WTC11 (cell line): Measurements from ENCODE around the gene PEX10. TPM values are rescaled to one million over a fixed set of nuclear protein-coding genes. Genes with fewer than 3 reads are reported as not detected.

ENCODE experiments used
- ATAC-seq: fragments of 200-7000 bp; cut with Tn5 transposase; 2 replicates; pipeline ENCODE4 v1.10.0; 2021; ENCODE audit warnings: mild to moderate bottlenecking, moderate library complexity
- CTCF ChIA-PET: fragments of 300-600 bp; sonication (Branson Sonifier 250); formaldehyde crosslinking; loops from one replicate; lab custom pipeline; 2021; ENCODE audit warnings: antibody characterized with exemption; lab: Charles Lee
- POLR2A ChIA-PET: fragments of 350-600 bp; sonication (Branson Sonifier 250); formaldehyde crosslinking; loops from one replicate; lab custom pipeline; 2021; ENCODE audit warnings: antibody characterized with exemption; lab: Charles Lee
- DNase-seq: peaks from one replicate; pipeline ENCODE4 v3.0.0; 2021; ENCODE audit warnings: low spot score
- H3K27ac Mint-ChIP-seq: 2 replicates; pipeline ENCODE4 v1.8.0; 2021; ENCODE audit warnings: mixed read lengths
- H3K27me3 Mint-ChIP-seq: 2 replicates; pipeline ENCODE4 v1.8.0; 2021; ENCODE audit warnings: low read depth, mild to moderate bottlenecking, moderate library complexity, mixed read lengths
- H3K36me3 Mint-ChIP-seq: 2 replicates; pipeline ENCODE4 v1.8.0; 2021; ENCODE audit warnings: mixed read lengths
- H3K4me1 Mint-ChIP-seq: 2 replicates; pipeline ENCODE4 v1.8.0; 2022; ENCODE audit warnings: mixed read lengths
- H3K4me3 Mint-ChIP-seq: 2 replicates; pipeline ENCODE4 v1.8.0; 2021; ENCODE audit warnings: mild to moderate bottlenecking, moderate library complexity, mixed read lengths
- H3K9me3 Mint-ChIP-seq: 2 replicates; pipeline ENCODE4 v1.8.0; 2021; ENCODE audit warnings: mixed read lengths
- ATF3 ChIP-seq: sonication (generic); formaldehyde crosslinking; conservative IDR thresholded peaks from 2 replicates; pipeline ENCODE4 v1.8.1; 2022; ENCODE audit warnings: mild to moderate bottlenecking, missing genetic modification reagents
- EMX1 ChIP-seq: fragments of 250-450 bp; sonication (Bioruptor Pico); IDR thresholded peaks from 2 replicates; pipeline ENCODE4 v1.8.0; 2021; ENCODE audit warnings: mild to moderate bottlenecking
- GRHL2 ChIP-seq: fragments of 250-450 bp; sonication (Bioruptor Pico); IDR thresholded peaks from 2 replicates; pipeline ENCODE4 v1.8.0; 2022; ENCODE audit warnings: mild to moderate bottlenecking, moderate library complexity; ENCODE audit not compliant: insufficient replicate concordance, severe bottlenecking
- HMGA2 ChIP-seq: fragments of 250-450 bp; sonication (Bioruptor Pico); IDR thresholded peaks from 2 replicates; pipeline ENCODE4 v1.4.0; 2021; ENCODE audit warnings: mild to moderate bottlenecking, moderate library complexity
- NFE2L1 ChIP-seq: sonication (generic); formaldehyde crosslinking; IDR thresholded peaks from 2 replicates; pipeline ENCODE4 v1.8.1; 2023; ENCODE audit warnings: missing genetic modification reagents
- NR3C1 ChIP-seq: sonication (generic); formaldehyde crosslinking; conservative IDR thresholded peaks from 2 replicates; pipeline ENCODE4 v1.8.1; 2023; ENCODE audit warnings: low read depth, mild to moderate bottlenecking, missing genetic modification reagents
- RELA ChIP-seq: sonication (generic); formaldehyde crosslinking; IDR thresholded peaks from 2 replicates; pipeline ENCODE4 v1.8.1; 2022; ENCODE audit warnings: missing genetic modification reagents, mild to moderate bottlenecking, borderline replicate concordance
- SP1 ChIP-seq: sonication (generic); formaldehyde crosslinking; conservative IDR thresholded peaks from 2 replicates; pipeline ENCODE4 v1.8.1; 2022; ENCODE audit warnings: missing genetic modification reagents
- STAT6 ChIP-seq: sonication (generic); formaldehyde crosslinking; conservative IDR thresholded peaks from 2 replicates; pipeline ENCODE4 v1.8.1; 2023; ENCODE audit warnings: mild to moderate bottlenecking, low read depth, missing genetic modification reagents, moderate library complexity
- TP53 ChIP-seq: sonication (generic); formaldehyde crosslinking; IDR thresholded peaks from 2 replicates; pipeline ENCODE4 v1.8.1; 2023; ENCODE audit warnings: mild to moderate bottlenecking, missing genetic modification reagents
- ZNF138 ChIP-seq: sonication (generic); formaldehyde crosslinking; conservative IDR thresholded peaks from 2 replicates; pipeline ENCODE4 v1.8.1; 2022; ENCODE audit warnings: mild to moderate bottlenecking, moderate library complexity, missing genetic modification reagents
- ZNF232 ChIP-seq: sonication (generic); formaldehyde crosslinking; IDR thresholded peaks from 2 replicates; pipeline ENCODE4 v1.8.0; 2022; ENCODE audit warnings: mild to moderate bottlenecking, missing genetic modification reagents
- ZNF317 ChIP-seq: sonication (generic); formaldehyde crosslinking; IDR thresholded peaks from 2 replicates; pipeline ENCODE4 v1.8.1; 2023; ENCODE audit warnings: low read depth, mild to moderate bottlenecking, moderate library complexity, missing genetic modification reagents, borderline replicate concordance
- ZNF425 ChIP-seq: fragments of 250-450 bp; sonication (Bioruptor Pico); conservative IDR thresholded peaks from 2 replicates; pipeline ENCODE4 v1.9.0; 2021; ENCODE audit warnings: mild to moderate bottlenecking
- total RNA-seq: library from RNA; stranded (reverse); gene quantifications from 3 replicates; pipeline ENCODE4 v1.2.3, GENCODE V29; 2021
- TF ChIP-seq, protein P1 (sequence below): sonication (generic); formaldehyde crosslinking; IDR thresholded peaks from 2 replicates; pipeline ENCODE4 v1.8.1; 2023; ENCODE audit warnings: mild to moderate bottlenecking, missing genetic modification reagents, moderate library complexity
- TF ChIP-seq, protein P2 (sequence below): fragments of 250-450 bp; sonication (Bioruptor Pico); IDR thresholded peaks from 2 replicates; pipeline ENCODE4 v2.1.2; 2022; ENCODE audit warnings: mild to moderate bottlenecking, moderate library complexity
- TF ChIP-seq, protein P3 (sequence below): sonication (generic); formaldehyde crosslinking; IDR thresholded peaks from 2 replicates; pipeline ENCODE4 v1.8.0; 2022; ENCODE audit warnings: mild to moderate bottlenecking, missing genetic modification reagents
- TF ChIP-seq, protein P4 (sequence below): sonication (generic); formaldehyde crosslinking; IDR thresholded peaks from 2 replicates; pipeline ENCODE4 v1.8.1; 2023; ENCODE audit warnings: mild to moderate bottlenecking, missing genetic modification reagents
- TF ChIP-seq, protein P5 (sequence below): sonication (generic); formaldehyde crosslinking; IDR thresholded peaks from 2 replicates; pipeline ENCODE4 v1.8.0; 2022; ENCODE audit warnings: mild to moderate bottlenecking, missing genetic modification reagents
- TF ChIP-seq, protein P6 (sequence below): sonication (generic); formaldehyde crosslinking; IDR thresholded peaks from 2 replicates; pipeline ENCODE4 v1.8.1; 2022; ENCODE audit warnings: mild to moderate bottlenecking, moderate library complexity, missing genetic modification reagents
- TF ChIP-seq, protein P7 (sequence below): fragments of 250-450 bp; sonication (Bioruptor Pico); IDR thresholded peaks from 2 replicates; pipeline ENCODE4 v1.9.0; 2021; ENCODE audit warnings: mild to moderate bottlenecking

Gene PEX10
- total RNA-seq, 1 experiment from 2014 or later: 29.3 TPM

- TF ChIP-seq STAT6 (CRISPR knock-in tag) (no peak), TP53 (CRISPR knock-in tag) (no peak), SP1 (no peak), HMGA2 (CRISPR knock-in tag) (no peak), ZNF317 (CRISPR knock-in tag) (no peak)
These were observed 17.1 kb downstream of the PEX10 start (continued) for GRCh38 chr1:2395245-2395644.

- peak overlapping the region; percentile 55; the same call in 1 of the 2 replicates for H3K27ac Mint-ChIP-seq
- ATAC-seq: no peak
- H3K4me1 Mint-ChIP-seq: peaks cover 17% of the 10 kb centered on the region
- H3K36me3 Mint-ChIP-seq: peaks cover 33% of the 10 kb centered on the region
- DNase-seq: no peak
- H3K9me3 Mint-ChIP-seq: no peaks in the 10 kb centered on the region
- POLR2A ChIA-PET: no interaction called here
- no peaks in the 10 kb centered on the region for H3K27me3 Mint-ChIP-seq
- H3K4me3 Mint-ChIP-seq: no peak overlapping the region
- CTCF ChIA-PET: no interaction called here
- TF ChIP-seq EMX1 (CRISPR knock-in tag) (no peak), ZNF138 (CRISPR knock-in tag) (no peak), NFE2L1 (CRISPR knock-in tag) (no peak), NR3C1 (CRISPR knock-in tag) (no peak), RELA (CRISPR knock-in tag) (no peak), ZNF232 (CRISPR knock-in tag) (no peak), ZNF425 (CRISPR knock-in tag) (no peak), GRHL2 (no peak), ATF3 (no peak)
- TF ChIP-seq, protein P1, sequence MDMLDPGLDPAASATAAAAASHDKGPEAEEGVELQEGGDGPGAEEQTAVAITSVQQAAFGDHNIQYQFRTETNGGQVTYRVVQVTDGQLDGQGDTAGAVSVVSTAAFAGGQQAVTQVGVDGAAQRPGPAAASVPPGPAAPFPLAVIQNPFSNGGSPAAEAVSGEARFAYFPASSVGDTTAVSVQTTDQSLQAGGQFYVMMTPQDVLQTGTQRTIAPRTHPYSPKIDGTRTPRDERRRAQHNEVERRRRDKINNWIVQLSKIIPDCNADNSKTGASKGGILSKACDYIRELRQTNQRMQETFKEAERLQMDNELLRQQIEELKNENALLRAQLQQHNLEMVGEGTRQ (CRISPR knock-in tag): no peak
- TF ChIP-seq, protein P2, sequence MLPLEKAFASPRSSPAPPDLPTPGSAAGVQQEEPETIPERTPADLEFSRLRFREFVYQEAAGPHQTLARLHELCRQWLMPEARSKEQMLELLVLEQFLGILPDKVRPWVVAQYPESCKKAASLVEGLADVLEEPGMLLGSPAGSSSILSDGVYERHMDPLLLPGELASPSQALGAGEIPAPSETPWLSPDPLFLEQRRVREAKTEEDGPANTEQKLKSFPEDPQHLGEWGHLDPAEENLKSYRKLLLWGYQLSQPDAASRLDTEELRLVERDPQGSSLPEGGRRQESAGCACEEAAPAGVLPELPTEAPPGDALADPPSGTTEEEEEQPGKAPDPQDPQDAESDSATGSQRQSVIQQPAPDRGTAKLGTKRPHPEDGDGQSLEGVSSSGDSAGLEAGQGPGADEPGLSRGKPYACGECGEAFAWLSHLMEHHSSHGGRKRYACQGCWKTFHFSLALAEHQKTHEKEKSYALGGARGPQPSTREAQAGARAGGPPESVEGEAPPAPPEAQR: no peak
- TF ChIP-seq, protein P3, sequence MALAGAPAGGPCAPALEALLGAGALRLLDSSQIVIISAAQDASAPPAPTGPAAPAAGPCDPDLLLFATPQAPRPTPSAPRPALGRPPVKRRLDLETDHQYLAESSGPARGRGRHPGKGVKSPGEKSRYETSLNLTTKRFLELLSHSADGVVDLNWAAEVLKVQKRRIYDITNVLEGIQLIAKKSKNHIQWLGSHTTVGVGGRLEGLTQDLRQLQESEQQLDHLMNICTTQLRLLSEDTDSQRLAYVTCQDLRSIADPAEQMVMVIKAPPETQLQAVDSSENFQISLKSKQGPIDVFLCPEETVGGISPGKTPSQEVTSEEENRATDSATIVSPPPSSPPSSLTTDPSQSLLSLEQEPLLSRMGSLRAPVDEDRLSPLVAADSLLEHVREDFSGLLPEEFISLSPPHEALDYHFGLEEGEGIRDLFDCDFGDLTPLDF (CRISPR knock-in tag): no peak
- TF ChIP-seq, protein P4, sequence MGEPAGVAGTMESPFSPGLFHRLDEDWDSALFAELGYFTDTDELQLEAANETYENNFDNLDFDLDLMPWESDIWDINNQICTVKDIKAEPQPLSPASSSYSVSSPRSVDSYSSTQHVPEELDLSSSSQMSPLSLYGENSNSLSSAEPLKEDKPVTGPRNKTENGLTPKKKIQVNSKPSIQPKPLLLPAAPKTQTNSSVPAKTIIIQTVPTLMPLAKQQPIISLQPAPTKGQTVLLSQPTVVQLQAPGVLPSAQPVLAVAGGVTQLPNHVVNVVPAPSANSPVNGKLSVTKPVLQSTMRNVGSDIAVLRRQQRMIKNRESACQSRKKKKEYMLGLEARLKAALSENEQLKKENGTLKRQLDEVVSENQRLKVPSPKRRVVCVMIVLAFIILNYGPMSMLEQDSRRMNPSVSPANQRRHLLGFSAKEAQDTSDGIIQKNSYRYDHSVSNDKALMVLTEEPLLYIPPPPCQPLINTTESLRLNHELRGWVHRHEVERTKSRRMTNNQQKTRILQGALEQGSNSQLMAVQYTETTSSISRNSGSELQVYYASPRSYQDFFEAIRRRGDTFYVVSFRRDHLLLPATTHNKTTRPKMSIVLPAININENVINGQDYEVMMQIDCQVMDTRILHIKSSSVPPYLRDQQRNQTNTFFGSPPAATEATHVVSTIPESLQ (CRISPR knock-in tag): no peak
- TF ChIP-seq, protein P5, sequence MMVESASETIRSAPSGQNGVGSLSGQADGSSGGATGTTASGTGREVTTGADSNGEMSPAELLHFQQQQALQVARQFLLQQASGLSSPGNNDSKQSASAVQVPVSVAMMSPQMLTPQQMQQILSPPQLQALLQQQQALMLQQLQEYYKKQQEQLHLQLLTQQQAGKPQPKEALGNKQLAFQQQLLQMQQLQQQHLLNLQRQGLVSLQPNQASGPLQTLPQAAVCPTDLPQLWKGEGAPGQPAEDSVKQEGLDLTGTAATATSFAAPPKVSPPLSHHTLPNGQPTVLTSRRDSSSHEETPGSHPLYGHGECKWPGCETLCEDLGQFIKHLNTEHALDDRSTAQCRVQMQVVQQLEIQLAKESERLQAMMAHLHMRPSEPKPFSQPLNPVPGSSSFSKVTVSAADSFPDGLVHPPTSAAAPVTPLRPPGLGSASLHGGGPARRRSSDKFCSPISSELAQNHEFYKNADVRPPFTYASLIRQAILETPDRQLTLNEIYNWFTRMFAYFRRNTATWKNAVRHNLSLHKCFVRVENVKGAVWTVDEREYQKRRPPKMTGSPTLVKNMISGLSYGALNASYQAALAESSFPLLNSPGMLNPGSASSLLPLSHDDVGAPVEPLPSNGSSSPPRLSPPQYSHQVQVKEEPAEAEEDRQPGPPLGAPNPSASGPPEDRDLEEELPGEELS (CRISPR knock-in tag): no peak
- TF ChIP-seq, protein P6, sequence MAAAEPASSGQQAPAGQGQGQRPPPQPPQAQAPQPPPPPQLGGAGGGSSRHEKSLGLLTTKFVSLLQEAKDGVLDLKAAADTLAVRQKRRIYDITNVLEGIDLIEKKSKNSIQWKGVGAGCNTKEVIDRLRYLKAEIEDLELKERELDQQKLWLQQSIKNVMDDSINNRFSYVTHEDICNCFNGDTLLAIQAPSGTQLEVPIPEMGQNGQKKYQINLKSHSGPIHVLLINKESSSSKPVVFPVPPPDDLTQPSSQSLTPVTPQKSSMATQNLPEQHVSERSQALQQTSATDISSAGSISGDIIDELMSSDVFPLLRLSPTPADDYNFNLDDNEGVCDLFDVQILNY (CRISPR knock-in tag): no peak
- TF ChIP-seq, protein P7, sequence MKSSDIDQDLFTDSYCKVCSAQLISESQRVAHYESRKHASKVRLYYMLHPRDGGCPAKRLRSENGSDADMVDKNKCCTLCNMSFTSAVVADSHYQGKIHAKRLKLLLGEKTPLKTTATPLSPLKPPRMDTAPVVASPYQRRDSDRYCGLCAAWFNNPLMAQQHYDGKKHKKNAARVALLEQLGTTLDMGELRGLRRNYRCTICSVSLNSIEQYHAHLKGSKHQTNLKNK (CRISPR knock-in tag): no peak
These were observed 17.6 kb downstream of the PEX10 start for GRCh38 chr1:2394761-2395160.
